WTC11 (cell line): ENCODE measurements around the gene OCEL1. TPM values are rescaled to one million over a fixed set of nuclear protein-coding genes. Genes with fewer than 3 reads are reported as not detected.
A peak's percentile ranks its signal among the peaks of the same experiment; 100 is the strongest.

Source experiments
- ATAC-seq: fragments of 200-7000 bp; cut with Tn5 transposase; 2 replicates; pipeline ENCODE4 v1.10.0; 2021; ENCODE audit warnings: mild to moderate bottlenecking, moderate library complexity
- CTCF ChIA-PET: fragments of 300-600 bp; sonication (Branson Sonifier 250); formaldehyde crosslinking; loops from one replicate; lab custom pipeline; 2021; ENCODE audit warnings: antibody characterized with exemption; lab: Charles Lee
- POLR2A ChIA-PET: fragments of 350-600 bp; sonication (Branson Sonifier 250); formaldehyde crosslinking; loops from one replicate; lab custom pipeline; 2021; ENCODE audit warnings: antibody characterized with exemption; lab: Charles Lee
- DNase-seq: peaks from one replicate; pipeline ENCODE4 v3.0.0; 2021; ENCODE audit warnings: low spot score
- H3K27ac Mint-ChIP-seq: 2 replicates; pipeline ENCODE4 v1.8.0; 2021; ENCODE audit warnings: mixed read lengths
- H3K27me3 Mint-ChIP-seq: 2 replicates; pipeline ENCODE4 v1.8.0; 2021; ENCODE audit warnings: low read depth, mild to moderate bottlenecking, moderate library complexity, mixed read lengths
- H3K36me3 Mint-ChIP-seq: 2 replicates; pipeline ENCODE4 v1.8.0; 2021; ENCODE audit warnings: mixed read lengths
- H3K4me1 Mint-ChIP-seq: 2 replicates; pipeline ENCODE4 v1.8.0; 2022; ENCODE audit warnings: mixed read lengths
- H3K4me3 Mint-ChIP-seq: 2 replicates; pipeline ENCODE4 v1.8.0; 2021; ENCODE audit warnings: mild to moderate bottlenecking, moderate library complexity, mixed read lengths
- H3K9me3 Mint-ChIP-seq: 2 replicates; pipeline ENCODE4 v1.8.0; 2021; ENCODE audit warnings: mixed read lengths
- ATF1 ChIP-seq: sonication (generic); formaldehyde crosslinking; IDR thresholded peaks from 2 replicates; pipeline ENCODE4 v1.8.1; 2023; ENCODE audit warnings: mild to moderate bottlenecking, moderate library complexity, missing genetic modification reagents
- ATF3 ChIP-seq: sonication (generic); formaldehyde crosslinking; conservative IDR thresholded peaks from 2 replicates; pipeline ENCODE4 v1.8.1; 2022; ENCODE audit warnings: mild to moderate bottlenecking, missing genetic modification reagents
- ATF6 ChIP-seq: sonication (generic); formaldehyde crosslinking; IDR thresholded peaks from 2 replicates; pipeline ENCODE4 v1.8.1; 2023; ENCODE audit warnings: mild to moderate bottlenecking, missing genetic modification reagents
- CBFB ChIP-seq: sonication (generic); formaldehyde crosslinking; IDR thresholded peaks from 2 replicates; pipeline ENCODE4 v1.8.1; 2022; ENCODE audit warnings: mild to moderate bottlenecking, low read depth, missing genetic modification reagents
- CREB1 ChIP-seq: sonication (generic); formaldehyde crosslinking; IDR thresholded peaks from 2 replicates; pipeline ENCODE4 v1.8.0; 2023; ENCODE audit warnings: mild to moderate bottlenecking, missing genetic modification reagents
- E2F4 ChIP-seq: sonication (generic); formaldehyde crosslinking; IDR thresholded peaks from 2 replicates; pipeline ENCODE4 v1.8.1; 2022; ENCODE audit warnings: low read depth, mild to moderate bottlenecking, moderate library complexity, missing genetic modification reagents, borderline replicate concordance
- E2F5 ChIP-seq: sonication (generic); formaldehyde crosslinking; IDR thresholded peaks from 2 replicates; pipeline ENCODE4 v1.8.1; 2022; ENCODE audit warnings: mild to moderate bottlenecking, moderate library complexity, missing genetic modification reagents
- ELF4 ChIP-seq: sonication (generic); formaldehyde crosslinking; IDR thresholded peaks from 2 replicates; pipeline ENCODE4 v1.8.1; 2022; ENCODE audit warnings: low read depth, mild to moderate bottlenecking, moderate library complexity, missing genetic modification reagents
- ETV6 ChIP-seq: sonication (generic); formaldehyde crosslinking; IDR thresholded peaks from 2 replicates; pipeline ENCODE4 v1.8.1; 2022; ENCODE audit warnings: mild to moderate bottlenecking, missing genetic modification reagents
- FOXP4 ChIP-seq: sonication (generic); formaldehyde crosslinking; IDR thresholded peaks from 2 replicates; pipeline ENCODE4 v1.8.0; 2022; ENCODE audit warnings: mild to moderate bottlenecking, missing genetic modification reagents
- GTF2I ChIP-seq: fragments of 250-450 bp; sonication (Bioruptor Pico); conservative IDR thresholded peaks from 2 replicates; pipeline ENCODE4 v1.4.0; 2021; ENCODE audit warnings: mild to moderate bottlenecking
- IRF1 ChIP-seq: sonication (generic); formaldehyde crosslinking; IDR thresholded peaks from 2 replicates; pipeline ENCODE4 v1.8.0; 2023; ENCODE audit warnings: missing genetic modification reagents
- MXD4 ChIP-seq: fragments of 250-450 bp; sonication (Bioruptor Pico); IDR thresholded peaks from 2 replicates; pipeline ENCODE4 v1.8.0; 2021; ENCODE audit warnings: mild to moderate bottlenecking, moderate library complexity, borderline replicate concordance
- MYBL2 ChIP-seq: sonication (generic); formaldehyde crosslinking; IDR thresholded peaks from 2 replicates; pipeline ENCODE4 v1.8.1; 2023; ENCODE audit warnings: mild to moderate bottlenecking, moderate library complexity, missing genetic modification reagents
- NR1H2 ChIP-seq: sonication (generic); formaldehyde crosslinking; IDR thresholded peaks from 2 replicates; pipeline ENCODE4 v1.9.0; 2021; ENCODE audit warnings: mild to moderate bottlenecking, moderate library complexity, missing genetic modification reagents
- RELA ChIP-seq: sonication (generic); formaldehyde crosslinking; IDR thresholded peaks from 2 replicates; pipeline ENCODE4 v1.8.1; 2022; ENCODE audit warnings: missing genetic modification reagents, mild to moderate bottlenecking, borderline replicate concordance
- SP1 ChIP-seq: sonication (generic); formaldehyde crosslinking; conservative IDR thresholded peaks from 2 replicates; pipeline ENCODE4 v1.8.1; 2022; ENCODE audit warnings: missing genetic modification reagents
- ZMAT4 ChIP-seq: fragments of 250-450 bp; sonication (Bioruptor Pico); IDR thresholded peaks from 2 replicates; pipeline ENCODE4 v1.9.0; 2021; ENCODE audit warnings: mild to moderate bottlenecking
- ZNF232 ChIP-seq: sonication (generic); formaldehyde crosslinking; IDR thresholded peaks from 2 replicates; pipeline ENCODE4 v1.8.0; 2022; ENCODE audit warnings: mild to moderate bottlenecking, missing genetic modification reagents
- ZNF396 ChIP-seq: fragments of 250-450 bp; sonication (Bioruptor Pico); IDR thresholded peaks from 2 replicates; pipeline ENCODE4 v1.8.0; 2021; ENCODE audit warnings: mild to moderate bottlenecking, moderate library complexity, borderline replicate concordance
- ZNF425 ChIP-seq: fragments of 250-450 bp; sonication (Bioruptor Pico); conservative IDR thresholded peaks from 2 replicates; pipeline ENCODE4 v1.9.0; 2021; ENCODE audit warnings: mild to moderate bottlenecking
- ZNF512 ChIP-seq: sonication (generic); formaldehyde crosslinking; IDR thresholded peaks from 2 replicates; pipeline ENCODE4 v1.8.1; 2022; ENCODE audit warnings: missing genetic modification reagents, borderline replicate concordance
- total RNA-seq: library from RNA; stranded (reverse); gene quantifications from 3 replicates; pipeline ENCODE4 v1.2.3, GENCODE V29; 2021

Gene OCEL1
- total RNA-seq, 1 experiment from 2014 or later = 34.0 TPM

GRCh38 chr19:17242431-17243208 lies 16.6 kb downstream of the OCEL1 start (continued):
- TF ChIP-seq ZNF396 = no peak
- TF ChIP-seq ETV6 (CRISPR knock-in tag) = no peak
- no peak for TF ChIP-seq ATF1 (CRISPR knock-in tag)
- TF ChIP-seq FOXP4 (CRISPR knock-in tag) = no peak
- no peak for TF ChIP-seq MYBL2 (CRISPR knock-in tag)
- no peak for TF ChIP-seq ZNF232 (CRISPR knock-in tag)
- no peak for TF ChIP-seq CREB1 (CRISPR knock-in tag)
- no peak for TF ChIP-seq ATF6 (CRISPR knock-in tag)
- TF ChIP-seq, all 79 proteins: peak for 0

GRCh38 chr19:17243211-17243829 lies 17.3 kb downstream of the OCEL1 start:
- Mint-ChIP-seq H3K27me3 (no peaks in the 10 kb centered on the region), H3K27ac (peak overlapping the region; percentile 89), H3K4me1 (peaks cover 42% of the 10 kb centered on the region), H3K36me3 (peaks cover 3% of the 10 kb centered on the region), H3K4me3 (peak overlapping the region; percentile 97), H3K9me3 (no peaks in the 10 kb centered on the region)
- no peak for DNase-seq
- ChIA-PET CTCF (interaction anchor here (0.6 to 3.7 kb wide), 9 partner anchors 8 to 529 kb away, joined by 3 to 11 read pairs (median 4); partner anchors contain the start of gene OCEL1), POLR2A (interaction anchor here (0.7 to 2.3 kb wide), 4 partner anchors 12 to 28 kb away, joined by 3 to 9 read pairs (median 4); partner anchors contain the start of gene USE1)
- ATAC-seq = no peak
- no peak for TF ChIP-seq MXD4 (CRISPR knock-in tag)
- no peak for TF ChIP-seq MYBL2 (CRISPR knock-in tag)
- no peak for TF ChIP-seq E2F4 (CRISPR knock-in tag)
- no peak for TF ChIP-seq CREB1 (CRISPR knock-in tag)
- TF ChIP-seq ELF4 = no peak
- TF ChIP-seq ZNF425 (CRISPR knock-in tag) = no peak
- no peak for TF ChIP-seq CBFB (CRISPR knock-in tag)
- TF ChIP-seq ATF3 = no peak
- TF ChIP-seq ETV6 (CRISPR knock-in tag) = no peak
- TF ChIP-seq ZMAT4 = no peak
- TF ChIP-seq GTF2I = no peak
- TF ChIP-seq SP1 (CRISPR knock-in tag) = no peak
- TF ChIP-seq RELA (CRISPR knock-in tag) = no peak
- no peak for TF ChIP-seq ZNF512 (CRISPR knock-in tag)
- no peak for TF ChIP-seq E2F5 (CRISPR knock-in tag)
- TF ChIP-seq ZNF396 = no peak
- TF ChIP-seq NR1H2 (CRISPR knock-in tag) = no peak
- TF ChIP-seq IRF1 (CRISPR knock-in tag) = no peak
